SK-N-DZ (cell line): ENCODE data around the gene MKRN2OS.
A peak's percentile ranks its signal among the peaks of the same experiment; 100 is the strongest.

Experiments
- DNase-seq: peaks from one replicate; pipeline ENCODE4 v3.0.0-alpha.2; 2015; ENCODE audit warnings: low spot score
- small RNA-seq, 2 experiments: library from RNA; depleted of rRNA; stranded (forward); fragments of <200 nt; gene quantifications; one replicate each; pipeline ENCODE3, GENCODE V24; 2014

The MKRN2OS gene

GRCh38 chr3:12515631-12516030, 29.7 kb downstream of the MKRN2OS start:
- DNase-seq, result no peak

GRCh38 chr3:12513694-12514446, 31.4 kb downstream of the MKRN2OS start:
- DNase-seq, result no peak

GRCh38 chr3:12512534-12513118, 32.7 kb downstream of the MKRN2OS start:
- peak; percentile 75 for DNase-seq

GRCh38 chr3:12509466-12509865, 35.8 kb downstream of the MKRN2OS start:
- no peak for DNase-seq

- no peak for DNase-seq
These were observed 37.0 kb downstream of the MKRN2OS start for GRCh38 chr3:12508291-12508700.

GRCh38 chr3:12507591-12508281, 37.6 kb downstream of the MKRN2OS start:
- DNase-seq, result no peak

- DNase-seq, result no peak
These were observed 39.0 kb downstream of the MKRN2OS start for GRCh38 chr3:12506201-12506709.

- no peak for DNase-seq
These were observed 42.0 kb downstream of the MKRN2OS start for GRCh38 chr3:12503126-12503957.

GRCh38 chr3:12501360-12502020, 43.8 kb downstream of the MKRN2OS start:
- DNase-seq, result no peak

GRCh38 chr3:12499474-12499873, 45.8 kb downstream of the MKRN2OS start:
- DNase-seq, result no peak

- no peak for DNase-seq
These were observed 48.9 kb downstream of the MKRN2OS start for GRCh38 chr3:12496453-12496761.

- DNase-seq, result no peak
These were observed 49.4 kb downstream of the MKRN2OS start for GRCh38 chr3:12495749-12496452.

GRCh38 chr3:12490547-12490946, 54.8 kb downstream of the MKRN2OS start:
- DNase-seq, result no peak

GRCh38 chr3:12489832-12490231, 55.5 kb downstream of the MKRN2OS start:
- no peak for DNase-seq

Small RNA genes within 50 kb of the gene (small RNA-seq; reads per million reads assigned to genes)
- gene RF00017 (0 reads per million in 2 experiments), gene RNA5SP123 (0.03 to 0.13 reads per million in 2 experiments), gene RNU6-377P (0 to 0.03 reads per million in 2 experiments)
